T-helper 2 cell treated with Interferon-gamma antibody and Interleukin-4, amounts not matched to agents 5 μg/mL and 100 μg/mL, for 36 hours (primary cell): Measurements from ENCODE around the gene SPARC.
A peak's percentile ranks its signal among the peaks of the same experiment; 100 is the strongest.
"Not testable (repeated sequence)": the region's sequence is repeated elsewhere in the genome, so short reads cannot be mapped to it uniquely, and the experiment has no call there.

Experiments
- DNase-seq: peaks from one replicate; pipeline ENCODE4 v3.0.0; 2021; ENCODE audit warnings: low spot score
- H3K27ac Mint-ChIP-seq: one replicate; pipeline ENCODE4 v1.8.0; 2021; ENCODE audit warnings: mild to moderate bottlenecking, mixed read lengths
- H3K27me3 Mint-ChIP-seq: one replicate; pipeline ENCODE4 v1.8.0; 2021; ENCODE audit warnings: low read depth, mixed read lengths
- H3K36me3 Mint-ChIP-seq: one replicate; pipeline ENCODE4 v1.8.0; 2021; ENCODE audit warnings: low read depth, mixed read lengths
- H3K4me1 Mint-ChIP-seq: one replicate; pipeline ENCODE4 v1.8.0; 2021; ENCODE audit warnings: low read depth, mixed read lengths
- H3K4me3 Mint-ChIP-seq: one replicate; pipeline ENCODE4 v1.8.0; 2022; ENCODE audit warnings: mild to moderate bottlenecking, moderate library complexity, mixed read lengths
- H3K9me3 Mint-ChIP-seq: one replicate; pipeline ENCODE4 v1.8.0; 2021; ENCODE audit warnings: mixed read lengths

The SPARC gene

GRCh38 chr5:151686674-151687407, at the start of gene SPARC:
Gene SPARC, minus strand, starts transcription at chr5:151686915. Its CDS starts 10,727 bp downstream, at chr5:151676188.
- no peak within 1 kb of the TSS for H3K27ac Mint-ChIP-seq
- peaks cover 38% of the 10 kb centered on the region for H3K27me3 Mint-ChIP-seq
- peak within 1 kb of the TSS; percentile 60 for H3K4me3 Mint-ChIP-seq
- no peaks in the 10 kb centered on the region for H3K36me3 Mint-ChIP-seq
- H3K4me1 Mint-ChIP-seq = peaks cover 8% of the 10 kb centered on the region
- H3K9me3 Mint-ChIP-seq = no peaks in the 10 kb centered on the region
- no peak for DNase-seq

- no peak for DNase-seq
- H3K4me1 Mint-ChIP-seq = peaks cover 2% of the 10 kb centered on the region
- H3K9me3 Mint-ChIP-seq = no peaks in the 10 kb centered on the region
- H3K27ac Mint-ChIP-seq = no peak overlapping the region
- H3K36me3 Mint-ChIP-seq = peaks cover under 1% of the 10 kb centered on the region
- H3K27me3 Mint-ChIP-seq = no peaks in the 10 kb centered on the region
- H3K4me3 Mint-ChIP-seq = no peak overlapping the region
Observed at GRCh38 chr5:151735646-151736045, 48.9 kb upstream of the SPARC start.

- Mint-ChIP-seq H3K36me3 (peaks cover 10% of the 10 kb centered on the region), H3K27me3 (no peaks in the 10 kb centered on the region), H3K9me3 (peaks cover 10% of the 10 kb centered on the region), H3K4me3 (no peak overlapping the region), H3K4me1 (peaks cover 6% of the 10 kb centered on the region), H3K27ac (no peak overlapping the region)
- DNase-seq = no peak
Observed at GRCh38 chr5:151734064-151734408, 47.3 kb upstream of the SPARC start.

GRCh38 chr5:151733358-151734063, 46.8 kb upstream of the SPARC start:
- Mint-ChIP-seq H3K36me3 (peaks cover 10% of the 10 kb centered on the region), H3K4me3 (no peak overlapping the region)

GRCh38 chr5:151730381-151730780, 43.7 kb upstream of the SPARC start:
- Mint-ChIP-seq H3K36me3 (peaks cover 10% of the 10 kb centered on the region), H3K4me1 (peaks cover 6% of the 10 kb centered on the region), H3K27me3 (no peaks in the 10 kb centered on the region), H3K4me3 (no peak overlapping the region), H3K27ac (no peak overlapping the region), H3K9me3 (peaks cover 10% of the 10 kb centered on the region)
- no peak for DNase-seq

More at GRCh38 chr5:151733358-151734063, 46.8 kb upstream of the SPARC start:
- Mint-ChIP-seq H3K9me3 (peaks cover 10% of the 10 kb centered on the region), H3K27me3 (no peaks in the 10 kb centered on the region), H3K27ac (no peak overlapping the region), H3K4me1 (peaks cover 6% of the 10 kb centered on the region)
- DNase-seq = no peak

GRCh38 chr5:151729597-151729996, 42.9 kb upstream of the SPARC start:
- not testable (repeated sequence) for H3K27ac Mint-ChIP-seq, H3K4me3 Mint-ChIP-seq, H3K4me1 Mint-ChIP-seq, H3K27me3 Mint-ChIP-seq, DNase-seq
- peaks cover 10% of the 10 kb centered on the region for H3K9me3 Mint-ChIP-seq
- peaks cover 10% of the 10 kb centered on the region for H3K36me3 Mint-ChIP-seq

GRCh38 chr5:151724360-151724759, 37.6 kb upstream of the SPARC start:
- peaks cover 3% of the 10 kb centered on the region for H3K36me3 Mint-ChIP-seq
- H3K27ac Mint-ChIP-seq = no peak overlapping the region
- H3K9me3 Mint-ChIP-seq = peaks cover 2% of the 10 kb centered on the region
- no peak overlapping the region for H3K4me3 Mint-ChIP-seq
- H3K27me3 Mint-ChIP-seq = no peaks in the 10 kb centered on the region
- peaks cover 3% of the 10 kb centered on the region for H3K4me1 Mint-ChIP-seq
- DNase-seq = no peak

- no peaks in the 10 kb centered on the region for H3K27me3 Mint-ChIP-seq
- H3K4me3 Mint-ChIP-seq = no peak overlapping the region
- H3K4me1 Mint-ChIP-seq = no peaks in the 10 kb centered on the region
- no peaks in the 10 kb centered on the region for H3K36me3 Mint-ChIP-seq
- H3K9me3 Mint-ChIP-seq = no peaks in the 10 kb centered on the region
- H3K27ac Mint-ChIP-seq = no peak overlapping the region
- no peak for DNase-seq
Observed at GRCh38 chr5:151722546-151722945, 35.8 kb upstream of the SPARC start.

- no peaks in the 10 kb centered on the region for H3K4me1 Mint-ChIP-seq
- no peak for DNase-seq
- no peaks in the 10 kb centered on the region for H3K36me3 Mint-ChIP-seq
- H3K27ac Mint-ChIP-seq = no peak overlapping the region
- H3K27me3 Mint-ChIP-seq = no peaks in the 10 kb centered on the region
- H3K4me3 Mint-ChIP-seq = no peak overlapping the region
- no peaks in the 10 kb centered on the region for H3K9me3 Mint-ChIP-seq
Observed at GRCh38 chr5:151721812-151722391, 35.2 kb upstream of the SPARC start.

GRCh38 chr5:151721087-151721646, 34.5 kb upstream of the SPARC start:
- H3K9me3 Mint-ChIP-seq = no peaks in the 10 kb centered on the region
- peak; percentile 11 for DNase-seq
- H3K27me3 Mint-ChIP-seq = no peaks in the 10 kb centered on the region
- H3K4me1 Mint-ChIP-seq = no peaks in the 10 kb centered on the region
- no peak overlapping the region for H3K27ac Mint-ChIP-seq
- no peak overlapping the region for H3K4me3 Mint-ChIP-seq
- no peaks in the 10 kb centered on the region for H3K36me3 Mint-ChIP-seq

- Mint-ChIP-seq H3K36me3 (no peaks in the 10 kb centered on the region), H3K4me3 (no peak overlapping the region)
- DNase-seq = no peak
Observed at GRCh38 chr5:151720215-151720614, 33.5 kb upstream of the SPARC start.

GRCh38 chr5:151719228-151720000, 32.7 kb upstream of the SPARC start:
- no peak for DNase-seq
- Mint-ChIP-seq H3K4me1 (no peaks in the 10 kb centered on the region), H3K27ac (no peak overlapping the region), H3K27me3 (no peaks in the 10 kb centered on the region), H3K9me3 (no peaks in the 10 kb centered on the region), H3K36me3 (no peaks in the 10 kb centered on the region), H3K4me3 (no peak overlapping the region)

More at GRCh38 chr5:151720215-151720614, 33.5 kb upstream of the SPARC start:
- Mint-ChIP-seq H3K4me1 (no peaks in the 10 kb centered on the region), H3K9me3 (no peaks in the 10 kb centered on the region), H3K27me3 (no peaks in the 10 kb centered on the region), H3K27ac (no peak overlapping the region)

- no peaks in the 10 kb centered on the region for H3K4me1 Mint-ChIP-seq
- H3K9me3 Mint-ChIP-seq = no peaks in the 10 kb centered on the region
- H3K4me3 Mint-ChIP-seq = no peak overlapping the region
- H3K36me3 Mint-ChIP-seq = no peaks in the 10 kb centered on the region
- no peak for DNase-seq
- H3K27ac Mint-ChIP-seq = no peak overlapping the region
- H3K27me3 Mint-ChIP-seq = no peaks in the 10 kb centered on the region
Observed at GRCh38 chr5:151718646-151719045, 31.9 kb upstream of the SPARC start.
